Measurements from ENCODE around the gene MAPK10. TPM values are rescaled to one million over a fixed set of nuclear protein-coding genes. Genes with fewer than 3 reads are reported as not detected.

Gene MAPK10
- total and polyA plus RNA-seq, 9 of the 15 experiments (the other 6 are each of a cell fraction or from before 2014, with no cell fraction given) = 0.10 to 0.53 (median 0.18) TPM; not detected in 4

GRCh38 chr4:85940151-85940550 is 419.7 kb downstream of the MAPK10 start:
- Histone ChIP-seq H3K9me1 (ENCODE audit: control insufficient read depth, insufficient read depth, low read length) (no peaks in the 10 kb centered on the region), H3K79me2 (ENCODE audit: control insufficient read depth, insufficient read depth, low read length) (no peaks in the 10 kb centered on the region), H3K9ac (ENCODE audit: insufficient read depth in 1 of 2, low read depth in 2 of 2, low read length in 2 of 2) (no peak overlapping the region), H3K4me2 (ENCODE audit: insufficient read depth, low read length) (no peak overlapping the region), H3K4me1 (replicated peaks in 1 of 2; ENCODE audit: control insufficient read depth in 2 of 2, insufficient read depth in 2 of 2, low read length in 2 of 2) (no peaks in the 10 kb centered on the region), H3K27ac (ENCODE audit: extremely low read depth, low read depth, low read length) (no peak overlapping the region), H3K27me3 (ENCODE audit: control insufficient read depth in 2 of 2, insufficient read depth in 2 of 2, low read length in 2 of 2) (no peaks in the 10 kb centered on the region), H2AFZ (ENCODE audit: low read depth, low read length) (no peak overlapping the region), H3K36me3 (ENCODE audit: control insufficient read depth, insufficient read depth, low read length) (no peaks in the 10 kb centered on the region), H4K20me1 (replicated peaks; ENCODE audit: control insufficient read depth, insufficient read depth, low read length) (no peaks in the 10 kb centered on the region), H3K4me3 (no peak overlapping the region), H3K9me3 (replicated peaks; ENCODE audit: control insufficient read depth, insufficient read depth, low read depth, low read length) (no peaks in the 10 kb centered on the region)
- ATAC-seq (no peak), DNase-seq (ENCODE audit: extremely low read depth in 1 of 4, low spot score in 3 of 4) (no peak), FAIRE-seq (no peak)
- intact Hi-C loops (cut with micrococcal nuclease) = no loop called here
- BruUV-seq (replicated peaks) = no TSS peak
- CTCF ChIA-PET (ENCODE audit: low intra/inter-chr PET ratio) = interaction anchor here (0.6 kb wide), 1 partner anchor 475 kb away, joined by 3 read pairs; no protein-coding TSS in a partner anchor
- TF ChIP-seq, protein P1, sequence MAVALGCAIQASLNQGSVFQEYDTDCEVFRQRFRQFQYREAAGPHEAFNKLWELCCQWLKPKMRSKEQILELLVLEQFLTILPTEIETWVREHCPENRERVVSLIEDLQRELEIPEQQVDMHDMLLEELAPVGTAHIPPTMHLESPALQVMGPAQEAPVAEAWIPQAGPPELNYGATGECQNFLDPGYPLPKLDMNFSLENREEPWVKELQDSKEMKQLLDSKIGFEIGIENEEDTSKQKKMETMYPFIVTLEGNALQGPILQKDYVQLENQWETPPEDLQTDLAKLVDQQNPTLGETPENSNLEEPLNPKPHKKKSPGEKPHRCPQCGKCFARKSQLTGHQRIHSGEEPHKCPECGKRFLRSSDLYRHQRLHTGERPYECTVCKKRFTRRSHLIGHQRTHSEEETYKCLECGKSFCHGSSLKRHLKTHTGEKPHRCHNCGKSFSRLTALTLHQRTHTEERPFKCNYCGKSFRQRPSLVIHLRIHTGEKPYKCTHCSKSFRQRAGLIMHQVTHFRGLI (CRISPR knock-in tag; IDR thresholded peaks at IDR 0.05) = no peak
- TF ChIP-seq NCOA1 (IDR thresholded peaks at IDR 0.05; ENCODE audit: low read depth) (no peak), FOXO4 (CRISPR knock-in tag; IDR thresholded peaks at IDR 0.05) (no peak)
- TF ChIP-seq, protein P2, sequence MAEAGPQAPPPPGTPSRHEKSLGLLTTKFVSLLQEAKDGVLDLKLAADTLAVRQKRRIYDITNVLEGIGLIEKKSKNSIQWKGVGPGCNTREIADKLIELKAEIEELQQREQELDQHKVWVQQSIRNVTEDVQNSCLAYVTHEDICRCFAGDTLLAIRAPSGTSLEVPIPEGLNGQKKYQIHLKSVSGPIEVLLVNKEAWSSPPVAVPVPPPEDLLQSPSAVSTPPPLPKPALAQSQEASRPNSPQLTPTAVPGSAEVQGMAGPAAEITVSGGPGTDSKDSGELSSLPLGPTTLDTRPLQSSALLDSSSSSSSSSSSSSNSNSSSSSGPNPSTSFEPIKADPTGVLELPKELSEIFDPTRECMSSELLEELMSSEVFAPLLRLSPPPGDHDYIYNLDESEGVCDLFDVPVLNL (CRISPR knock-in tag; IDR thresholded peaks at IDR 0.05; ENCODE audit: low read depth) = no peak
- in situ Hi-C loops (cut with MboI) = no loop called here
- POLR2A ChIA-PET = interaction anchor here (0.7 to 1.2 kb wide), 2 partner anchors 9 to 14 kb away, joined by 3 to 5 read pairs; no protein-coding TSS in a partner anchor

Small RNAs within 50 kb of the gene (small RNA-seq; reads per million reads assigned to genes)
- gene RN7SKP96 = not detected

Other genes starting within 250 kb of the MAPK10 start
- gene PTPN13, start 234.3 kb upstream of the MAPK10 start, total RNA-seq (2014; rRNA removed) = not detected in 2 replicates
- not detected in 2 replicates for gene PTPN13, start 234.3 kb upstream of the MAPK10 start, total RNA-seq (2014; rRNA removed; fragmentation: Illumina TruSeq; extraction: Trizol)
- gene PTPN13, start 234.3 kb upstream of the MAPK10 start, total RNA-seq (2015; rRNA removed; fragmentation: Illumina TruSeq; extraction: Trizol) = not detected in 2 replicates
- 0.16 and 0.33 TPM in 2 replicates for gene PTPN13, start 234.3 kb upstream of the MAPK10 start, total RNA-seq (2021)
- not detected in 2 replicates for gene PTPN13, start 234.3 kb upstream of the MAPK10 start, polyA plus RNA-seq (2011; rRNA removed)
- gene PTPN13, start 234.3 kb upstream of the MAPK10 start, polyA plus RNA-seq (2014; fragmentation: Illumina TruSeq; extraction: Trizol) = not detected in 2 replicates
- not detected for gene PTPN13, start 234.3 kb upstream of the MAPK10 start, polyA plus RNA-seq (2014; fragmentation: Nextera tagmentation; extraction: Ambion mirVana)
- gene PTPN13, start 234.3 kb upstream of the MAPK10 start, polyA plus RNA-seq (2014; rRNA removed) = not detected in 2 replicates